IPS-NIHi7 (cell line): ENCODE results near the gene UTP11.
A peak's percentile ranks its signal among the peaks of the same experiment; 100 is the strongest.
"Not testable (repeated sequence)": the region's sequence is repeated elsewhere in the genome, so short reads cannot be mapped to it uniquely, and the experiment has no call there.

ENCODE experiments used
- DNase-seq: peaks from one replicate; pipeline ENCODE4 v3.0.0; 2012; ENCODE audit warnings: mixed read lengths; ENCODE audit errors: extremely low spot score

UTP11 gene, protein sequence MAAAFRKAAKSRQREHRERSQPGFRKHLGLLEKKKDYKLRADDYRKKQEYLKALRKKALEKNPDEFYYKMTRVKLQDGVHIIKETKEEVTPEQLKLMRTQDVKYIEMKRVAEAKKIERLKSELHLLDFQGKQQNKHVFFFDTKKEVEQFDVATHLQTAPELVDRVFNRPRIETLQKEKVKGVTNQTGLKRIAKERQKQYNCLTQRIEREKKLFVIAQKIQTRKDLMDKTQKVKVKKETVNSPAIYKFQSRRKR

DNA sequence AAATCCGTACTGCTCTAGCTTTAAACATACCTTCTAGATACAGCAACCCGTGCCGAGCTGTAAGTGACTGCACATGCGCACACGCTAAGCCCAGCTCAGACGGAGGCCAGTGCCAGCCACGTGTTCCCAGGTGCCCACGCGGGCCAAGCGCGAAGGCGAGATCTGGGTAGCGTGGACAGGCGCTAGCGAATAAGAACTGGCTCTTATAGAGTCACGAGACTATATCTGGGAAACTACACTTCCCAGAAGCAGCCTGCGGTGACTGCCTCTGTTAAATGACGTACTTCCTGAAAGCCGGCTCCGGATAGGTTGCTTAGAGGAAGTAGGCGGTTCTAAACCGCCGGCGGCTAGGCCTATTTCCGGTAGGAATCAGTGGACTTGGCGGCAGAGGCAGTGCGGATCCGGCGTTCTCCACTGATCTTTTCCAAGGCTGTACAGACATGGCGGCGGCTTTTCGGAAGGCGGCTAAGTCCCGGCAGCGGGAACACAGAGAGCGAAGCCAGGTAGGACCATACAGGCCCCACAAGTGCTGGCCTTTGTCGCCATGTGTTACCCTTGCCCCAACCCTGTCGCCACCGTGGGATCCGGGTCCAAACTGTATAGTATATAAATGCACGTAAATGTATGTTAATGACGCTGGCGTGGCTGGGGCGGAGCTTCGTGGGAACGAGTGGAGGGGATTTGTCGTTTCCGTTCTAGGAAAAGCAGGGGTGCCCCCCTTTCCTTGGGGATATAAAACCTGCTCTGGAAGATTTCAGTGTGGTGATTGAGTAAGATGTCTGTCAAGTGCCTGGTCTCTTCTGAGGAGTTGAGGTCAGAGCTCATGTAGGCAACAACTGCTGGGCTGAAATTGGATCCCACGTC, at the start of gene UTP11:
TSS of gene UTP11 (plus strand) at position 372 of the 864 bp plus-strand sequence. CDS start at position 441, 69 bp downstream.
- DNase-seq: peak; percentile 93

DNA sequence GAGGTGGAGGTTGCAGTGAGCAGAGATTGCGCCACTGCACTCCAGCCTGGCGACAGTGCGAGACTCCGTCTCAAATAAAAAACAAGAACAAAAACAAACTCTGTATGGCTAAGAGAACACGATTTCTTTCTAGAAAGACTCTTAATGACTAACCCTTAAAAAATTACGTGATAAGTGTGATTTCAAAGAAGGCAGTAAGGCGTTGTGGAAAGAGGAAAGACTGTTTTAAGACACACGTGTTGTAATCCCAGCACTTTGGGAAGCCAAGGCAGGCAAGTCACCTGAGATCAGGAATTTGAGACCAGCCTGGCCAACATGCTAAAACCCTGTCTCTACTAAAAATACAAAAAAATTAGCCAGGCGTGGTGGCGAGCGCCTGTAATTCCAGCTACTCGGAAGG, 48.4 kb upstream of the UTP11 start:
- DNase-seq: not testable (repeated sequence)

GRCh38 chr1:37965301-37965700, 47.2 kb upstream of the UTP11 start:
- no peak for DNase-seq

GRCh38 chr1:37973684-37974083, 38.9 kb upstream of the UTP11 start:
- DNase-seq: not testable (repeated sequence)

GRCh38 chr1:37974567-37974966, 38.0 kb upstream of the UTP11 start:
- DNase-seq: no peak

- DNase-seq: peak; percentile 64
Observed at GRCh38 chr1:37975083-37975482, 37.5 kb upstream of the UTP11 start.

DNA sequence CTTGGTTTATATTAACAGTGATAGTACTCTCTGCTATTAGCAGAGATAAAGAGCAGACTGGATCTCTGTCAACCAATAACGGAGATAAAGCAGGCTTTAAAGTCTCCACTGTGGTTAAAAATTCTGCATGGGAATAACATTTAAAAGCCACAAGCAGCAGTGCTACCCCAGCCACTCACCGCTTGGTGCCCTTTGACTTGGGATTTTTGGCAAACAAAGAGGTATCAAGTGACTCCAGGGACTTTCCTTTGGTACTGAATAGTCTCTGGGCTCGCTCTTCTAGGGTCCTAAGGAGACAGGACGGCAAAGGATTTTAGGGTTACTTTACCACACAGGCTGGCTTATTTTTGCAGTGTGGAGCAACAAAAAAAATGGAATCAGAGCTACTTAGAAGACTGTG, 34.0 kb upstream of the UTP11 start:
- DNase-seq: no peak

DNA sequence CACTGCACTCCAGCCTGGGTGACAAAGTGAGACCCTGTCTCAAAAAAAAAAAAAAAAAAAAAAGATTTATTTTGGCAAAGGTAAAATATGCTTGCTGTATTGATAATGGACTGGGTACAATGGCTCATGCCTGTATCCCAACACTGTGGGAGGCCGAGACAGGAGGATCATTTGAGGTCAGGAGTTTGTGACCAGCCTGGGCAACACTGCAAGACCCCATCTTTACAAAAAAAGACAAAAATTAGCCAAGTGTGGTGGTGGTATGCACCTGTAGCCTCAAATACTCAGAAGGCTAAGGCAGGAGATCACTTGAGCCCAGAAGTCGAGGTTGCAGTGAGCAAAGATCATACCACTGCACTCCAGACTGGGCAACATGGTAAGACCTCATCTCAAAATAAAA, 29.0 kb upstream of the UTP11 start:
- DNase-seq: no peak

DNA sequence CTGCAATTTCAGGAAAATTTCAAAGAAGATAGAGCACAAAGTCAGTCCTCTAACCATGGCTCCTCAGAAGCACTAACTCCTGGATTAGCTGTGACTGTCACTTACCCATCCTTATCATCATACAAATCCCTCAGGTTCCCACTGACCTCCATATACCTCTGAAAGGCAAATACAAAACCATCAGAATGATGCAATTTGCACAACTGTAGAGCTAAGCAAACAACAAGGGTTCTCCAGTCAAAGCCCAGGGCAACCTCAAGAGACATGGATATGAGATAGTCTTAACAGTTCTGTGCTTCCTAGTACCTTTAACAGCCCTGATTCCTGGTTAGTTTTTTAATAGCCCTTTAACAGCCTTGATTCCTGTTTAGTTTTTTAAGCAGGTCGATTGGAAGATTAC, 24.9 kb upstream of the UTP11 start:
- DNase-seq: no peak

- DNase-seq: peak; percentile 43
Observed at GRCh38 chr1:37989361-37989930, 23.1 kb upstream of the UTP11 start.

- DNase-seq: no peak
Observed at GRCh38 chr1:37994886-37995566, 17.5 kb upstream of the UTP11 start.

GRCh38 chr1:37995751-37996345, 16.7 kb upstream of the UTP11 start:
- peak; percentile 66 for DNase-seq

DNA sequence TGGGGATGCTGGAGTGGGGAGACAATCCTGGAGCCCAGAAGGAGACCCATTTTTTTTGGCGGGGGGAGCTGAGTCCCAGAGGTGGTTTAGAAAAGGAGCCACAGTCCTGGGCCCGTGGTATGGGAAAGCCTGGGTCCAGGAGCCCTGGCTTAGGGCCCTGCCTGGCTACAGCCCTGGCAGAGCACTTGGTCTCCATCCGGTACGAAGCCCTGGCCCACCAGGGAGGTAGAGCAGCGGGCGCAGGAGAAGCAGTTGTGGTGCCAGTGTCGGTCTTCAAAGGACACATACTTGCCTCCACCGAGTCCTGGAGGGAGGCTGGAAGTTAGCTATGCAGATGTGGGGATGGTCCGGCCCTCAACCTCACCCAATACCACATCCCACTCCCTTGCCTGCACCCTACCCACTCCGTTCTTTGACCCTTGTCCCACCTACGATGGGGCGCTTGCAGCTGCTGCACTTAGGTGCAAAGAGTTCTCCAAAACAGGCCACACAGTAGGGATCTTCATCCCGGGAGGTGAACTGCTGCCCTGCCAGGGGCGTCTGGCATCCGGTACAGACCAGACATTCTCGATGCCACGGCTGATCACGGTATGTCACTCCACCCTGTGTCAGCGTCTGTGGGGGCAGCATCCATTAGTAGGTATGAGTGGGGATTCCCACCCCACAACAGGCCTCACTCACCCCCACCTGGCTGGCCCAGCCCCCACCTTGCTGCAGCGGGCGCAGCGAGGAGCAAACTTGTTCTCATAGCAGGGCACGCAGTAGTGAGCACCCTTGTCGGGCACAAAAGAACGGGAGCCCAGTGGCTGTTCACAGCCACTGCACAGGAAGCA, 15.1 kb upstream of the UTP11 start:
- no peak for DNase-seq

DNA sequence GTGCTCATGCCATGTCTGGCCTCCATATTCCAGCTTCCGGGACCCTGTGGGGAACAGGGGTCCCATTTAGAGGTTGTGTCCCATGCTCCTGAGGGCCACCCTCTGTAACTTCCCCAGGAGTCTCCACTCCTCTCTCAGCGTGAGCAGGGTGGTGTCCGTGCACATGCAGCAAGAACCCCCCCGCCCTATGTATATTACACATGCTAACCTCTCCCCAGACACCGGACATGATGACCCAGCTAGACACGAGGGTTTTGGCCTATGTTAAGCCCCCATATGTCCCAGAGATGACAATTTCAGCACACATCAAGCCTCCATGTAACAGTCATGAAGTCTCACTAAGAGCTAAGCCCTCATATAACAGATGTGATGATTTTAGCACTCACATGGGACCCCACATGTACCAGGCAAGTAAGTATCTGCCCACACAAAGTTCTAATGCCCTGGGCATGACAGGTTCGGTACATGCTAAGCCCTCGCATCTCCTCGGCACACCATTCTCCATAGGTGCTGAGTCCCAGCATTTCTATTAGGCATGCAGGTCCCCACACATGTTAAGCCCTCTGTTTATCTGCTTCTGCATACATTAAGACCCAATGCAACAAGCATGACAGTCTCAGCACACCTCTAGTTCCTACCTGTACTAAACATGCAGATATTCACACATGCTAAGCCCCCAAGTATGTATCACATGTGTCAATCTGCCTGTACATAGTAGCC, 14.3 kb upstream of the UTP11 start:
- DNase-seq: no peak

GRCh38 chr1:37998913-37999429, 13.6 kb upstream of the UTP11 start:
- DNase-seq: no peak

DNA sequence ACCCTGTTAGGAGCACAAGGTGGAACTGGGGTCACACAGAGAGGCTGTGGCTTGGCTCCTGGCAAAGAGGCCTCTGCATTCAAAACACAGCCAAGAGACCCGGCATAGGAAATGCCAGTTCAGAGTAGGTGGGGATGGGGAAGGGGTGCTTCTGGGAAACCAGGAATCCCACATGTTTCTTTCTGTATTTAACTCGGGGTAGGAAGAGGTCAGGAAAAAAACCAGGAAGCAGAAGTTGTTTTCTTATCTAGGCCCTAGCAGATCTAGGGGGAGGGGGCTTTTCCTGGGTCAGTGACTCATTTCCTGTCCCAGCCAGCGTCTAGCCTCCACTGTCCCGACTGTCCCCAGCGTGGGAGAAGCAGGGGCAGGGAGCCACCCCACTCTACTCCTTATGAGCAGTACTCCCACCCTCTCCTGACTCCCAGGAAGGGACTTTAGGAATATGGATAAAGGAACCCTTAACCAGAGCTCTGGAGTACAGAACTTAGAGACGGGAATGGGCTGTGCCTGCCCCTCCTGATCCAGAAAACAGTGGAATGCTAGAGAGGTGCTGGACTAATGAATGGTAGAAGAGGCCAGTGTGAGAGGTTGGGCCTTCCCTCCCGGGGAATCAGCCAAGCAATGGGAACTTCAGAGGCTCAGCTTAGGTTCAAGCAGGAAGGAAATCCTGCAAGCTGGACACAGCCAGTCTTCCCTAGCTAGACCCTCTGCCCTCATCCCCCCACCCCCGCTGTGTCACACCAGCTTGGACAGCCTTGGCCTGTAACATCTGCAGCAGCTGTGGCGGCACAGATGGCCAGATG, 12.9 kb upstream of the UTP11 start:
- no peak for DNase-seq

DNA sequence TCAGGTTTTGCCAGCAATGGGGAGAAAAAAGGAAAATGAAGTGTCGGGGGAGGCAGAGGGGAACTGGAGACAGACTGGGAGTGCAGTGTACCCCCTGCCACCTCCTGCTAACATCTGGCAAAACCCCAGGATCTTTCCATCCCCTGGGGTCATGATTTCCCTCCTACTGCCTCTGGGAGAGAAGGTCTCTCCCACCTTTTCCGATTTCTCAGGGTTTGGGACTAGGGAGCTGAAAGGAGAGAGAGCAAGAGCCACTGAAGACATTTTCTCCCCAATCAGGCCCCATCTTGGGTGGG, 12.4 kb upstream of the UTP11 start:
- DNase-seq: no peak

- peak; percentile 55 for DNase-seq
Observed at GRCh38 chr1:38000529-38001455, 11.7 kb upstream of the UTP11 start.
